ENCODE results near the gene TET3.
"Not testable (repeated sequence)": the region's sequence is repeated elsewhere in the genome, so short reads cannot be mapped to it uniquely, and the experiment has no call there.

TET3 gene

GRCh38 chr2:73984203-73984921, at the start of gene TET3:
Gene TET3 (plus strand): TSS chr2:73984910. CDS start chr2:73986404, 1,494 bp downstream.
- DNase-seq: no peak

- DNase-seq: no peak
Measured at GRCh38 chr2:73935641-73936040, 49.1 kb upstream of the TET3 start.

- no peak for DNase-seq
Measured at GRCh38 chr2:73937103-73937885, 47.4 kb upstream of the TET3 start.

- no peak for DNase-seq
Measured at GRCh38 chr2:73937899-73938298, 46.8 kb upstream of the TET3 start.

- DNase-seq: no peak
Measured at GRCh38 chr2:73938718-73939352, 45.9 kb upstream of the TET3 start.

GRCh38 chr2:73939419-73939818, 45.3 kb upstream of the TET3 start:
- no peak for DNase-seq

- DNase-seq: not testable (repeated sequence)
Measured at GRCh38 chr2:73940066-73940465, 44.6 kb upstream of the TET3 start.

GRCh38 chr2:73942664-73943063, 42.0 kb upstream of the TET3 start:
- no peak for DNase-seq

GRCh38 chr2:73944714-73945113, 40.0 kb upstream of the TET3 start:
- DNase-seq: no peak

- DNase-seq: no peak
Measured at GRCh38 chr2:73946215-73946614, 38.5 kb upstream of the TET3 start.

- DNase-seq: no peak
Measured at GRCh38 chr2:73946666-73947065, 38.0 kb upstream of the TET3 start.

GRCh38 chr2:73947412-73948018, 37.2 kb upstream of the TET3 start:
- no peak for DNase-seq

GRCh38 chr2:73949802-73950201, 34.9 kb upstream of the TET3 start:
- no peak for DNase-seq

- no peak for DNase-seq
Measured at GRCh38 chr2:73952499-73953446, 31.9 kb upstream of the TET3 start.

GRCh38 chr2:73956218-73956865, 28.4 kb upstream of the TET3 start:
- DNase-seq: no peak

- DNase-seq: no peak
Measured at GRCh38 chr2:73961274-73961673, 23.4 kb upstream of the TET3 start.

GRCh38 chr2:73961823-73962615, 22.7 kb upstream of the TET3 start:
- no peak for DNase-seq

GRCh38 chr2:73962798-73963197, 21.9 kb upstream of the TET3 start:
- DNase-seq: no peak

- DNase-seq: no peak
Measured at GRCh38 chr2:73963385-73964120, 21.2 kb upstream of the TET3 start.

GRCh38 chr2:73964223-73964622, 20.5 kb upstream of the TET3 start:
- no peak for DNase-seq

All from NCI-H526 treated with DMSO at 0.1 percent for 48 hours (cell line).